Activated T-helper 9 cell treated with anti-CD3 and anti-CD28 coated beads, Interleukin-2, amount 50 U/mL, for 16 hours (primary cell): ENCODE data around the gene PRXL2B.

Experiments used
- DNase-seq: peaks from one replicate; pipeline ENCODE4 v3.0.0-alpha.2; 2020; ENCODE audit warnings: low read depth

Gene PRXL2B

GRCh38 chr1:2637442-2638145 lies 51.0 kb downstream of the PRXL2B start:
- DNase-seq = no peak

GRCh38 chr1:2638466-2639115 lies 52.0 kb downstream of the PRXL2B start:
- no peak for DNase-seq

- no peak for DNase-seq
These were observed 52.6 kb downstream of the PRXL2B start for GRCh38 chr1:2639203-2639602.

- no peak for DNase-seq
These were observed 53.3 kb downstream of the PRXL2B start for GRCh38 chr1:2639607-2640521.

- no peak for DNase-seq
These were observed 54.0 kb downstream of the PRXL2B start for GRCh38 chr1:2640626-2641025.
